H7 (cell line): ENCODE results near the gene TWNK. TPM values are rescaled to one million over a fixed set of nuclear protein-coding genes. Genes with fewer than 3 reads are reported as not detected.
"Not testable (repeated sequence)": the region's sequence is repeated elsewhere in the genome, so short reads cannot be mapped to it uniquely, and the experiment has no call there.

Source experiments
- DNase-seq: peaks from one replicate; pipeline ENCODE4 v3.0.0; 2012
- H3K27me3 ChIP-seq: 2 replicates; pipeline ENCODE4 v1.6.0; 2011; ENCODE audit warnings: mild to moderate bottlenecking, low read length; ENCODE audit not compliant: control insufficient read depth, insufficient read depth
- H3K36me3 ChIP-seq: replicated peaks from 2 replicates; pipeline ENCODE4 v1.5.1; 2011; ENCODE audit warnings: low read length; ENCODE audit not compliant: control insufficient read depth, insufficient read depth
- H3K4me3 ChIP-seq: 2 replicates; pipeline ENCODE4 v1.5.1; 2011; ENCODE audit warnings: low read depth, mild to moderate bottlenecking, control low read depth, low read length, moderate library complexity; ENCODE audit not compliant: insufficient read depth
- total RNA-seq: library from RNA; depleted of rRNA; stranded (reverse); fragments of >200 nt; shearing (Covaris generic); gene quantifications from 2 replicates; pipeline ENCODE4 v1.2.3, GENCODE V29; 2014

TWNK gene
- total RNA-seq, 1 experiment from 2014 or later, result 16.0 TPM

GRCh38 chr10:100969187-100970075 is 17.9 kb upstream of the TWNK start, which contains the start of gene SEMA4G:
TSS of gene SEMA4G (plus strand) at chr10:100969504. CDS start at chr10:100972913, 3,409 bp downstream.
- Histone ChIP-seq H3K27me3 (peaks cover 2% of the 10 kb centered on the region; the same call in 1 of the 2 replicates), H3K36me3 (no peaks in the 10 kb centered on the region), H3K4me3 (peak within 1 kb of the TSS; percentile 75)
- peak; percentile 98 for DNase-seq

- Histone ChIP-seq H3K36me3 (no peaks in the 10 kb centered on the region), H3K27me3 (peaks cover 2% of the 10 kb centered on the region; the same call in 1 of the 2 replicates), H3K4me3 (peak overlapping the region; percentile 75)
- DNase-seq, result peak; percentile 86
Observed at GRCh38 chr10:100970076-100970913, 17.0 kb upstream of the TWNK start.

- peak; percentile 40 for DNase-seq
- no peak overlapping the region for H3K4me3 ChIP-seq
- no peaks in the 10 kb centered on the region for H3K36me3 ChIP-seq
- H3K27me3 ChIP-seq, result peaks cover 2% of the 10 kb centered on the region; the same call in 1 of the 2 replicates
Observed at GRCh38 chr10:100970914-100971811, 16.2 kb upstream of the TWNK start.

- Histone ChIP-seq H3K27me3 (peaks cover 2% of the 10 kb centered on the region; the same call in 1 of the 2 replicates), H3K36me3 (no peaks in the 10 kb centered on the region), H3K4me3 (no peak overlapping the region)
- peak; percentile 47 for DNase-seq
Observed at GRCh38 chr10:100972115-100972903, 15.0 kb upstream of the TWNK start.

DNA sequence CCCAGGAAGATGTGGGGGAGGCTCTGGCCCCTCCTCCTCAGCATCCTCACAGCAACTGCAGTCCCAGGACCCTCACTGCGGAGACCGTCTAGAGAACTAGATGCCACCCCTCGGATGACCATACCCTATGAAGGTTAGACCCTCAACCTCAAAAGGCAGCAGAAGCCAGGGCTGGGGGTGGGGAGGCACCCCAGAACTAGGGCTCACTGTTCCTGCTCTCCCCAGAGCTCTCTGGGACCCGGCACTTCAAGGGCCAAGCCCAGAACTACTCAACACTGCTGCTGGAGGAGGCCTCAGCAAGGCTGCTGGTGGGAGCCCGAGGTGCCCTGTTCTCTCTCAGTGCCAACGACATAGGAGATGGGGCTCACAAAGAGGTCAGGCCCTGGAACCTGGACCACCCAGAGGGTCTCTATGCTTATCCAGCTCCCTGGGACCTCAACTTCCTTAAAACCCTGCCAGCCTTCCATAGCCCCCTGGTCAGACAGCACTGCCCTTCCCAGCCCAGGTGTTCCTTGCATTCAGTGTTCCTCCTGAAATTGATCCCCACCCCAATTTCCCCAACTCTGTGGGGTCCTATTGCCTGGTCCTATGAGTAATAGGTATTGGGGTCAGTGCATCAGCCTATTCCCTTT is 14.3 kb upstream of the TWNK start:
- peak; percentile 13 for DNase-seq
- H3K27me3 ChIP-seq, result peaks cover 2% of the 10 kb centered on the region; the same call in 1 of the 2 replicates
- no peaks in the 10 kb centered on the region for H3K36me3 ChIP-seq
- no peak overlapping the region for H3K4me3 ChIP-seq

DNA sequence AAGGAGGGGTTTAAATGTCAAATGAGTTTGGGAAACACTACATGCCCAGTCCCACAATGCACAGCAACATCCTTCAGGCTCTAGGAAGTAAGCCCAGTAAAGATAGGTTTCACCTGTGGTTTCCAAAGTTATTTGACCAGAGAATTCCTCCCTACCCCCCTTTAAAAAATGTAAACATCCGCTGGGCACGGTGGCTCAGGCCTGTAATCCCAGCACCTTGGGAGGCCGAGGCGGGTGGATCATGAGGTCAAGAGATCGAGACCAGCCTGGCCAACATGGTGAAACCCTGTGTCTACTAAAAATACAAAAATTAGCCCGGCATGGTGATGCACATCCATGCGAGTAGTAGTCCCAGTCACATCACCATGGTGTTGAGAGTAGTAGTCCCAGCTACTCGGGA is 11.9 kb upstream of the TWNK start:
- H3K27me3 ChIP-seq, DNase-seq, H3K4me3 ChIP-seq, H3K36me3 ChIP-seq: not testable (repeated sequence)

DNA sequence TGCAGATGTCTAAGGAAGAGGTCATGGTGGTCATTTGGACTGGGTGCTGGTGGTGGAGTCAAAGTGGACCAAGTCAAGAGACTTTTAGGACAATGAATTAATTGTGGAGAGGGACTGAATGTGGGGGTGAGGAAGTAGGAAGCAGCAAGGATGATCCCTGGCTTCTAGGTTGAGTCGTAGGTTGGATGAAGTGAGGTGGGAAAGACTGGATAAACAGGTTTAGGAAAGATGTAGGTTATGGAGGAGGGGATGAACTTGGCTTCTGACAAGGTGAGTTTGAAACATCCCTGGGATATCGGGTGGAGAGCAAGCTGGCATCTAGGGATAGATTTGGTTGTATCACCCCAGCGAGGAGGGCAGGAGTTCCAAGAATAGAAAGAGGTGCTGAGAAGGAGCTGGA is 10.4 kb upstream of the TWNK start:
- H3K36me3 ChIP-seq, result peaks cover 4% of the 10 kb centered on the region
- H3K27me3 ChIP-seq, result no peaks in the 10 kb centered on the region
- H3K4me3 ChIP-seq, result no peak overlapping the region
- peak; percentile 8 for DNase-seq

DNA sequence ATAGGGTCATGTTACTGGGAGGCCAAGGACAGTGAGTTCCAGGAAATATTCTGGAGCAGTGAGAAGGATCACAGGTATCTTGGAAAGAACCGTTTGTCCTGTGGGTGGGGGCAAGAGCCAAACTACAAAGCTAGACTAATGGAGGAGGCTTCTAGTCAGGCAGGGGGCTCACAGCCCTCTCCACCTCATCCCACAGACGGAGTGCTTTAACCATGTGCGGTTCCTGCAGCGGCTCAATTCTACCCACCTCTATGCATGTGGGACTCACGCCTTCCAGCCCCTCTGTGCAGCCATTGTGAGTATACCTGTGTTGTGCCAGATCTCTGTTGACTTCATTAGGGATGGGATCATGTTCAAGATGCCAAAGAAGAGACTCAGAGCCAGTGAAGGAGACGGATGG is 9.9 kb upstream of the TWNK start:
- DNase-seq, result peak; percentile 13
- peaks cover 4% of the 10 kb centered on the region for H3K36me3 ChIP-seq
- H3K27me3 ChIP-seq, result no peaks in the 10 kb centered on the region
- H3K4me3 ChIP-seq, result no peak overlapping the region

- Histone ChIP-seq H3K27me3 (no peaks in the 10 kb centered on the region), H3K36me3 (peaks cover 4% of the 10 kb centered on the region), H3K4me3 (no peak overlapping the region)
- no peak for DNase-seq
Observed at GRCh38 chr10:100978121-100978900, 9.0 kb upstream of the TWNK start.

GRCh38 chr10:100978901-100979195 is 8.5 kb upstream of the TWNK start:
- DNase-seq, result no peak
- Histone ChIP-seq H3K27me3 (no peaks in the 10 kb centered on the region), H3K36me3 (peaks cover 4% of the 10 kb centered on the region), H3K4me3 (no peak overlapping the region)

DNA sequence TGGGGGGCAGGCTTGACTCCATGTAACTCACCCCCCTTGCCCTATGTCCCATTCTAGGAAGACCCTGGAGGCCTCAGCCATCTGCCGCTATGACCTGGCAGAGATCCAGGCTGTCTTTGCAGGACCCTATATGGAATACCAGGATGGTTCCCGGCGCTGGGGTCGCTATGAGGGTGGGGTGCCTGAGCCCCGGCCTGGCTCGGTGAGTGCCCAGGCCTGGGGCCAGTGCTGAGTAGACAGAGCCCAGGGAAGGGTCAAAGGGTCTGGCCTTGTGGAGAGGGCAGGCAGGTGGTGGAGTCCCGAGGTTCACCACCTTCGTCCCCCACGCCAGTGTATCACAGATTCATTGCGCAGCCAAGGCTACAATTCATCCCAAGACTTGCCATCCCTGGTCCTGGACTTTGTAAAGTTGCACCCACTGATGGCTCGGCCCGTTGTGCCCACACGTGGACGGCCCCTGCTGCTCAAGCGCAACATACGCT is 7.5 kb upstream of the TWNK start:
- Histone ChIP-seq H3K36me3 (peaks cover 4% of the 10 kb centered on the region), H3K4me3 (no peak overlapping the region), H3K27me3 (no peaks in the 10 kb centered on the region)
- DNase-seq, result peak; percentile 18

GRCh38 chr10:100980311-100980710 is 7.0 kb upstream of the TWNK start:
- H3K36me3 ChIP-seq, result peaks cover 4% of the 10 kb centered on the region
- peak; percentile 13 for DNase-seq
- H3K27me3 ChIP-seq, result no peaks in the 10 kb centered on the region
- H3K4me3 ChIP-seq, result no peak overlapping the region
